A673 (cell line): ENCODE measurements around the gene TTLL4. TPM values are rescaled to one million over a fixed set of nuclear protein-coding genes. Genes with fewer than 3 reads are reported as not detected.

Source experiments
- BruUV-seq: library from RNA; stranded (reverse); fragments of 400-500 nt; replicated peaks from 2 replicates; lab custom pipeline; 2021; lab: Mats Ljungman, UMichigan
- CTCF ChIA-PET: fragments of 300-600 bp; sonication (Branson Sonifier 250); formaldehyde crosslinking; loops from one replicate; lab custom pipeline; 2022; ENCODE audit warnings: antibody characterized with exemption; lab: Charles Lee
- POLR2A ChIA-PET: fragments of 300-600 bp; sonication (Branson Sonifier 250); formaldehyde crosslinking; loops from one replicate; lab custom pipeline; 2022; ENCODE audit warnings: antibody characterized with exemption; ENCODE audit not compliant: low non-redundant PET; lab: Charles Lee
- DNase-seq: peaks from one replicate; pipeline ENCODE4 v3.0.0-alpha.2; 2015; ENCODE audit warnings: low spot score
- H3K27ac ChIP-seq: fragments of 200-600 bp; sonication (generic); 2 replicates; pipeline ENCODE4 v1.5.1; 2016; ENCODE audit warnings: mixed run types, low read depth, mild to moderate bottlenecking, mixed read lengths, antibody characterized with exemption, low read length; ENCODE audit not compliant: poor library complexity, severe bottlenecking
- H3K27me3 ChIP-seq: fragments of 200-600 bp; sonication (generic); replicated peaks from 2 replicates; pipeline ENCODE4 v1.6.1; 2017; ENCODE audit warnings: mixed run types, low read depth, mild to moderate bottlenecking, mixed read lengths, antibody characterized with exemption, low read length; ENCODE audit not compliant: insufficient read depth, poor library complexity
- H3K36me3 ChIP-seq: fragments of 200-600 bp; sonication (generic); 2 replicates; pipeline ENCODE4 v1.6.1; 2016; ENCODE audit warnings: mixed run types, mild to moderate bottlenecking, mixed read lengths, antibody characterized with exemption, low read length; ENCODE audit not compliant: insufficient read depth, poor library complexity, severe bottlenecking
- H3K4me1 ChIP-seq: fragments of 200-600 bp; sonication (generic); 2 replicates; pipeline ENCODE4 v1.6.1; 2017; ENCODE audit warnings: mixed run types, mild to moderate bottlenecking, mixed read lengths, antibody characterized with exemption, low read length; ENCODE audit not compliant: insufficient read depth, poor library complexity, severe bottlenecking
- H3K4me3 ChIP-seq: fragments of 200-600 bp; sonication (generic); 2 replicates; pipeline ENCODE4 v1.5.1; 2016; ENCODE audit warnings: low read depth, mixed run types, mild to moderate bottlenecking, mixed read lengths, low read length; ENCODE audit not compliant: poor library complexity, severe bottlenecking
- H3K9me3 ChIP-seq: fragments of 200-600 bp; sonication (generic); 2 replicates; pipeline ENCODE4 v1.6.1; 2016; ENCODE audit warnings: mixed run types, low read depth, mild to moderate bottlenecking, mixed read lengths, antibody characterized with exemption, low read length; ENCODE audit not compliant: poor library complexity, severe bottlenecking
- EZH2 ChIP-seq: fragments of 200-600 bp; sonication (generic); IDR thresholded peaks from 2 replicates; pipeline ENCODE4 v1.6.1; 2017; ENCODE audit warnings: borderline replicate concordance, low read depth, mild to moderate bottlenecking, mixed read lengths, antibody characterized with exemption, low read length; ENCODE audit not compliant: poor library complexity, severe bottlenecking
- intact Hi-C: fragments of 100-400 bp; cut with micrococcal nuclease; formaldehyde crosslinking; loops from one replicate; pipeline ENCODE4 v1.10.0; 2022; ENCODE audit not compliant: unreplicated experiment
- total RNA-seq: library from RNA; stranded (reverse); gene quantifications from 2 replicates; pipeline ENCODE4 v1.2.3, GENCODE V29; 2021
- TF ChIP-seq, protein P1 (sequence below): fragments of 300-800, 200-600 bp; sonication (generic); conservative IDR thresholded peaks from 2 replicates; pipeline ENCODE4 v1.5.1; 2017; ENCODE audit warnings: low read depth, mild to moderate bottlenecking, antibody characterized with exemption, low read length, moderate library complexity, mixed read lengths

Gene TTLL4
- total RNA-seq, 1 experiment from 2014 or later: 100 TPM

DNA sequence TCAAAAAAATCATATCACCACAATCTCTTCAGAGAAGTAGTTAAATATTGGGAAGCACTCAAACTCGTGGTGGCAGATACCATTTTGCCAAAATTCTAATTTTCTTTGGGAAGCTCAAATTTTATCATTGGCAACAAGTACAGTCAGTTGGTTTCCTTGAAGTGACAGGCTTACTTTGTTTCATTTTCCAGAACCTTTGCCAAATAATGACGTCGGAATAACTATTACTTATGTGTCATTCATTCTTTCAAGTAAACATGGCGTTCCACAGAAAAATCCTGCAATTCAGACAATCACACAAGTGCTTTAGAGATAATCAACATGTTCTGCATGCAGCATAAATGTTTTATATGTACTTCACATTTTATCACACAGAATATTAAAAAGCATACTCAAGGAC, 5.4 kb downstream of the TTLL4 start:
- no peak overlapping the region for H3K27ac ChIP-seq
- intact Hi-C loops: no loop called here

DNA sequence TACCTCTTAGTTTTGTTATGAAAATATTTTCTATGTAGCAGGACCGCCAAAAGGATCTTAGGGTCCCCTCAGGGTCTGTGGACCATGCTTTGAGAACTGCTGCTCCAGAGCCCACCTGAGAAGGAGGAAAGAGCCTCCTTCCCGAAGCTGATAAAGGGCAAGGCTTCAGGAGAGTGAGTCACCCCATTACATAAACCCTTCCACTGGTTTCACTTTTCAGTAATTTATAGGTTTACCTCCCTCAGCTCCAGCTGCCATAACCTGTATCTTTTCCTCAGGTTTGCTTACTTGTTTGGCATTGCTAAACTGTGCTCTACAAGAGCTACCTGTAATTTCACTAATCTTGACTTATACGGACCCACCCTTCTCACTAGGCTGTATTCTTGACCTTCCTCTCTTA, 6.6 kb downstream of the TTLL4 start:
- intact Hi-C loops: no loop called here
- H3K27me3 ChIP-seq: no peaks in the 10 kb centered on the region
- DNase-seq: no peak
- H3K9me3 ChIP-seq: no peaks in the 10 kb centered on the region
- peaks cover 13% of the 10 kb centered on the region for H3K36me3 ChIP-seq
- ChIA-PET POLR2A (interaction anchor here (0.6 kb wide), 1 partner anchor 1427 kb away, joined by 3 read pairs; no protein-coding TSS in a partner anchor), CTCF (no interaction called here)
- TF ChIP-seq, protein P1, sequence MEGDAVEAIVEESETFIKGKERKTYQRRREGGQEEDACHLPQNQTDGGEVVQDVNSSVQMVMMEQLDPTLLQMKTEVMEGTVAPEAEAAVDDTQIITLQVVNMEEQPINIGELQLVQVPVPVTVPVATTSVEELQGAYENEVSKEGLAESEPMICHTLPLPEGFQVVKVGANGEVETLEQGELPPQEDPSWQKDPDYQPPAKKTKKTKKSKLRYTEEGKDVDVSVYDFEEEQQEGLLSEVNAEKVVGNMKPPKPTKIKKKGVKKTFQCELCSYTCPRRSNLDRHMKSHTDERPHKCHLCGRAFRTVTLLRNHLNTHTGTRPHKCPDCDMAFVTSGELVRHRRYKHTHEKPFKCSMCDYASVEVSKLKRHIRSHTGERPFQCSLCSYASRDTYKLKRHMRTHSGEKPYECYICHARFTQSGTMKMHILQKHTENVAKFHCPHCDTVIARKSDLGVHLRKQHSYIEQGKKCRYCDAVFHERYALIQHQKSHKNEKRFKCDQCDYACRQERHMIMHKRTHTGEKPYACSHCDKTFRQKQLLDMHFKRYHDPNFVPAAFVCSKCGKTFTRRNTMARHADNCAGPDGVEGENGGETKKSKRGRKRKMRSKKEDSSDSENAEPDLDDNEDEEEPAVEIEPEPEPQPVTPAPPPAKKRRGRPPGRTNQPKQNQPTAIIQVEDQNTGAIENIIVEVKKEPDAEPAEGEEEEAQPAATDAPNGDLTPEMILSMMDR: no peak
- no peak for TF ChIP-seq EZH2
- H3K4me3 ChIP-seq: no peak overlapping the region
- BruUV-seq: no TSS peak
- H3K27ac ChIP-seq: peak overlapping the region; percentile 23
- peaks cover 36% of the 10 kb centered on the region for H3K4me1 ChIP-seq

More for the DNA sequence above, 5.4 kb downstream of the TTLL4 start:
- no peaks in the 10 kb centered on the region for H3K27me3 ChIP-seq
- POLR2A ChIA-PET: no interaction called here
- no TSS peak for BruUV-seq
- TF ChIP-seq, protein P1: no peak
- TF ChIP-seq EZH2: no peak
- H3K4me3 ChIP-seq: no peak overlapping the region
- peaks cover 30% of the 10 kb centered on the region for H3K4me1 ChIP-seq
- no peaks in the 10 kb centered on the region for H3K9me3 ChIP-seq
- H3K36me3 ChIP-seq: peaks cover 13% of the 10 kb centered on the region
- no peak for DNase-seq
- CTCF ChIA-PET: no interaction called here

DNA sequence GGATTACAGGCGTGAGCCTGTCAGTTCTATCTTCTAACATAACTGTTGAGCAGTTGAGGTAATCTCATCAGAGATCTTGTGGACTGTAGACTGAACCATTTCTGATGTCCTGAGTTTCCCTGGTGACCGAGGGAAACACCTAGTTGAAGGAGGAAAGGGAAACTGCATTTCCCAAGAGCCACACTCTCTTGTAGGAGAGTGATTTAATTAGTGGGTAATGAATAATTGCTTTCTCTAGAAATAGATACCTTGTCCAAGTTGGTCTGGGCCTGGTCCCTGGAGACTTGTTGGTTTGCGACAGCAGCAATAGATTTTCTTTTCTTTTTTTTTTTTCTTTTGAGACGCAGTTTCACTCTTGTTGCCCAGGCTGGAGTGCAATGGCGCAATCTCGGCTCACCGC, 7.4 kb downstream of the TTLL4 start:
- no peak for TF ChIP-seq EZH2
- TF ChIP-seq, protein P1: no peak
- intact Hi-C loops: no loop called here
- ChIA-PET CTCF (no interaction called here), POLR2A (no interaction called here)
- Histone ChIP-seq H3K27me3 (no peaks in the 10 kb centered on the region), H3K4me1 (peaks cover 38% of the 10 kb centered on the region), H3K4me3 (no peak overlapping the region), H3K36me3 (peaks cover 13% of the 10 kb centered on the region), H3K27ac (no peak overlapping the region), H3K9me3 (no peaks in the 10 kb centered on the region)
- BruUV-seq: no TSS peak
- no peak for DNase-seq
